Smooth muscle cell of the brain vasculature (primary cell): ENCODE results near the gene MPPED1.

Source experiments
- DNase-seq: peaks from one replicate; pipeline ENCODE4 v3.0.0-alpha.2; 2012; ENCODE audit warnings: low read depth, low spot score

The MPPED1 gene

GRCh38 chr22:43411040-43411868 is 560 bp upstream of the MPPED1 start:
- DNase-seq, result no peak

DNA sequence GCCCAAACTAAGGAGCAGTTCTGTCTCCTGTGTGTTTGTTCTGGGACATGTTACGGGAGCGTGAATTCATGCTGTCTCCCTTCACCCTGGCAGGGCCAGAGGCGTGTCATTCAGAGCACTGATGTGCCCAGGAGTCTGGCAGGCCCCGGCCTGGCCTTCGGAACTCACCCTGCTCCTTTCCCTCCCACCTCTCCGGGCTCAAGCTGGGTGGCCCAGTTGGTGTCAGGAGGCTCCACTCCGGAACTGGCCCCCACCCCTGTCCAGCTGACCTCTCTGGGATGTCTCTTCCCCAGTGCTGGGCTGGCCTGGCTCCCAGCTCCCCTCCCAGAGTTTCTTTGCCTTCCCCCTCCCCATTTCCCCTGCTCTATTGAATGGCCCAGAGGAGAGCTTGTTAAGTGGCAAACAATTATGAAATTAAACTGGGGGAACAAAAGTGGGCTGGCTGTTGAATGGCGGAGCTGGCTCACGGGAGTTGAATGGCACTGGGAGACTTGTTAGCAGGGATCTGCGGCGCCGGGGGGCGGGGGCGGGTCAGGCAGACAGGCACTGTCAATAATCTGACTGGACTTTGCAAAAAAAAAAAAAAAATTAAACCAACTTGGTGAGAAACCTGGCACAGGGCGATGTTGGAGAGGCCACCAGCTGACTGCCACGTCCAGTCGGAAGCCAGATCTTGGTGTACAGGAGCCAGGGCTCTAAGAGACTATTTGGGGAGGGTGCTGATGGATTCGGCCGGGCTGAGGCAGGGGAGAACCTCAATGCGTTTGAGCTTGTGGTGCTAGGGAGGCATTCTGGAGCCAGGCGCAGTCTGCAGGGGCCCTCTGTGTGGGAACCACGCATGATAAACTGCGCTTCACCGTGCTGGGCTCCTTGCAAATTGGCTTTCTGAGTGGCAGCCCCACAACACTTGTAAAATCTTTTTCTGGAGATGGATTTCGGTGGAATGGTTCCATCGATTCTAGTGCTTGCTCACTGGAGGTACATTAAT is 1.3 kb downstream of the MPPED1 start:
- DNase-seq, result no peak

- no peak for DNase-seq
Measured at GRCh38 chr22:43413826-43414225, 2.0 kb downstream of the MPPED1 start.

GRCh38 chr22:43415681-43416080 is 3.9 kb downstream of the MPPED1 start:
- DNase-seq, result no peak

DNA sequence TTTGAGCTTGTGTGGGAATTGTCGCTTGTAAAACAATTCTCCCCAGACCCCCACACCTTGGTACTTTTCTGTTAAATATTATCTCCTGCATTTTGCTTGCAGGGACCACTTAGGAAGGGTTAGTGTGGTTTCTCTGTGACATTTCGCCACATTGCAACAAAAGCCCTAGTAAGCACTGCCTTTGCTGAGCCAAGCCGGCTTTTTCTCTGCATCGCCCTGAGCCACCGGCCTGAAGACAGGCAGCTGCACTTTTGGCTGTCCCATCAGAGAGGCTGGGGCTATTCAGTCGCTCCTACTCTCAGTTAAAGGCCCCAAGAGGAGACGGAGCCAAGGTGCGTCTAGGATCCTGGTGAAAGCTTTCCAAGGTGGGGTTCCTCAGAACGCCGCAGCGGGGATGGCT is 5.7 kb downstream of the MPPED1 start:
- DNase-seq, result no peak

DNA sequence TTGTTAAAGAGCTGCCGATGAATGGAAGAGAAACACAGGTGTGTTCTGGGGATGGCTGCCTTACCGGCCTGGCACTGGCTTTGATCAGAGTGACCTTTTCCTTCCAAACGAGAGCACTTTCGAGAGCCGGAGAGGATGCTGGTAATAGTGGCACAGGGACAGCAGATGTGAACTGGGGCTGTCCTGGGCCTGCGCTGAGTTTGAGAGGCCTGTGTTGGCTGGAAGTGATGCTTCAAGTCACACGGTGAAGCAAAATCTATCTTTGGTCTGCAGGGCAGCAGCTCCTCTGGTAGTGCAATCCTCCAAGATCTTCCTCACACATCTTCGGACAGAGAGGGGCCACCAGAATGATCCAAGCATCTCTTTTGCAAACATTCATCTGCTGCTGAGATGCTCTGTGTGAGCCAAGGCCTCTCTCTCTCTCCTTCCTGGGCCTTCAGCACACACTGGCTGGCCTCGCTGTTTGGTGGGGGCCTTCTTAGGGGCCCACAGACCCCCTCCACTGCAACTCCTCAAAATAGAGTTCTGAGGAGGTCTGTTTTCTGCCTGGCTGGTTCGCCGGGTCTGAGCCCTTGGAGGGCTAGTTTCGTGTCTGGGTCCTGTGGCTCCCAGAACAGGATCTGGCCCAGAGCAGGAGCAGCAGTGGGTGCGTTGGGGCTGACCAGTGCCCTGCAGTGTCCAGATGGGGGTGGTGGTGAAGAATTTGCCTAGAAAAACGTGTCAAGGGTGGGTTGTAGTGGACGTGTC is 6.4 kb downstream of the MPPED1 start:
- no peak for DNase-seq

DNA sequence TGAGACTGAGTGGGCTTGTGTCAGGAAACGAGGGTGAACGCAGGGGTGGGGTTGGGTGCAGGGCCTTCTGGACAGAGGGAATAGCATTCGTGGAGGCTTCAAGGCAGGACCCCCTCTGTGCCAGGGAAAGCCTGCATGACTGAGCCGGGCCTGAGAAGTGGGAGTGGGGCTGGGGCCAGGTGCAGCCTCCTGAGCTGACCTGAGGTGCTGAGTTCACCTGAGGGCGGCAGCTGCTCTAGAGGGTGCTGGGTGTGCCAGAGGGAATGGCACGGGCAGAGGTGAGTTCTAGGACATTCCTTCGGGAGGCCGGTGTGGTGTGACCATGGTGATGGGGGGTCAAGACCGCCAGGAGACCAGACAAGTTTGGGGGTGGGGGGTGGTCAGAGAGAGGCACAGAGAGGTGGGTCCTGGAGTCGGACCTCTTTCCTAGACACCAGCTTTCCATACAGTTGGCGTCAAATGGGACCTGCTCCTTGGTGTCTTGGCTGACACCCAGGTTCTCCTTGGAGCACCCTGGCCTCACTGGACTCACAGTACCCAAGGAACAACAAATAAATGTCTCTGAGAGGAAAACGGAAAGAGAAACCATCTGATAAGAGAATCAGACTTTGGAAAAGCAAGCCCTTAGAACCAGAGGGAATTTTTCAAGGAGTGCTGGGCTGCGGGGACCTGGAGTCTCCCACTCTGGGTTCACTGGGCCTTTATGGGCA is 7.7 kb downstream of the MPPED1 start:
- DNase-seq, result no peak

DNA sequence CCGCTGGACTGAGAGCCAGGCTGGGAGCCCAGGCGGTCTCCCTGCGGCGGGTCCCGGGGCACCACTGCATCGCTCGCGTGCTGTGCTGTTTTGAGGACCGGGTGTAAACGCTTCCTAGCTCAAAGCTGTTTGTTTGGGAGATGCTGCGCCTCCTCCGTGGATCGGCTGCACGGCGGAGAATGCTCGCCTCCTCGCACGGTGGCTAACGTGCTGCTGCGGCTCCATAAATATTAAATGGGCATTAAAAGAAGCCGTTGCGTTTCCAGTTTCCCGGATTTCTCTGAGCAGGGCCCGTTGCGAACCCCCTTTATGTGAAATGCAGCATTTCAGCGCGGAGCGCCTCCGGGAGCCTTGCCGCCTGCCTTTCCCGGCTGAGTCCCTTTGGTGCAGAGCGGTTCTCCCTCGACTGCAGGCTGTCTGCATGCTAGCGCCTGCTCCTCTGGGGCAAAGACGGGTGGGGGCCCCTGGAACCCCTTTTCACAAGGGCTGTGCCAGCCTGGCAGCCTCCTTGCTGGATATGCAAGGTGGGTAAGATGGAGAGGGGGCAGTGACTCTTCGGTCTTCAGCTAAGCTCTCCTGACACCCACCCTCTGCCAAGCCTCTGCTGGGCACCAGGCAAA is 9.3 kb downstream of the MPPED1 start:
- DNase-seq, result no peak

DNA sequence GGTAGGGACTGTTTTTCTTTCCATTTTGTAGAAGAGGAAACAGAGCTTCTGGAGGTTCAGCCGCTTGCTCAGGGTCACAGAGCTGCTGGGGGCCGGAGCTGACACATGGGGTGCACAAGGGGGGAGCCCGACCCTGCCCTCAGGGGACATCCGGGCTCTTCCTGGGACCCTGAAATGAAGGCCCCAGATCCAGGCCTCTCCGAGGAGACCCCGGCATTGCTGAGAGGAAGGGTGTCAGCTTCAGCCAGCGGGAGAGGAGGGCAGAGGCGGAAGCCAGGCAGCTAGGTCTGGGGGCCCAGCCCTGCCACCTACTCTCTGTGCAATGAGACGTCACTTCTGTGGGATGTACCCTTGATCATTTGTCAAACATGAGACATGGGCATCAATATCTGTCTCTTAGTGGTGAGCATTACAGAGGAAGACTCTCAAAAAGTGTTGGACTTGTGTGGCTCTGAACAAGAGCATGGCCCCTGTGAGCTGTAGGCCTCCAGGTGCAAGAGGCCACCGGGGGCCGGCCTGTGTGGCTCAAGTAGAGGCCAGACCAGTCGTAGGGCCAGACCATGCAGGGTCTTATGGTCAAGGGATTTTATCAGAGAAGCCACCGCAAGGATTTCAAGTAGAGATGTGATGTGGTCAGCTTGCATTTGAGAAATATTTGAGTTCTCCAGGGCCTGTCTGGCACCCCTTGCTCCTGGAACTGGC is 10.3 kb downstream of the MPPED1 start:
- no peak for DNase-seq

DNA sequence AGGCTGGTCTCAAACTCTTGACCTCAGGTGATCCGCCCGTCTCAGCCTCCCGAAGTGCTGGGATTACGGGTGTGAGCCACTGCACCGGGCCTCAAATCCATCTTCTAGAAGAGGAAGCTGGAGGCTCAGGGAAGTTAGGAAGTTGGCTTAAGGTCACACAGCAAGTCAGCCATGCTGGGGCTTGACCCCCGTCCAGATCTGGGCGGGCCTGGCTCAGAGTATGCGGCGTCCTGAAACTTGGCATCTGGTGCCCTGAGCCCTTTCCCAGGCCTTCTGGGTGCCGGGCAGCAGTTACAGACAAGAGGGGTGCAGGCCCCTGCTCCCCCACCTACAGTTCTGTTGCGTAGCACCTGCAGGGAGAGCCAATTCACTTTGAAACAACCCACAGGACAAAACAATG is 11.2 kb downstream of the MPPED1 start:
- DNase-seq, result no peak

DNA sequence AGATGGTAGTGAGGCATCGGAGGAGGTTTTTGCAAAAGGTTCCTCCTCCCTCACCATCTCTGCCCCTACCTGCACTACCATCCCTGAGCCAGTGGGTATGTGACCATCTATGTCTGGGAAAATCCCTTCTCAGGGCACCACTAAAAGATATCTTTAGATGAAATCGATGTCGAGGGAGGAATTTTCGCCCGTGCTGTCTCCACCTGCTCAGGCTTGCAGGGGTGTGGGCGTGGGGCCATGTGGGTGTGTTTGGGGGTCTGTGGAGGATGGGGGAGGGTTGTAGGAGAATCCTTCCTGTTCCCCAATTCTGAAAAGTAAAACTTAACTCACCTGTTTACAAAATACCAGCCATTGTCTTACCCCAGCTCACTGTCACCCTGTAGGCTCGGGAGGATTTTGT is 12.4 kb downstream of the MPPED1 start:
- no peak for DNase-seq

DNA sequence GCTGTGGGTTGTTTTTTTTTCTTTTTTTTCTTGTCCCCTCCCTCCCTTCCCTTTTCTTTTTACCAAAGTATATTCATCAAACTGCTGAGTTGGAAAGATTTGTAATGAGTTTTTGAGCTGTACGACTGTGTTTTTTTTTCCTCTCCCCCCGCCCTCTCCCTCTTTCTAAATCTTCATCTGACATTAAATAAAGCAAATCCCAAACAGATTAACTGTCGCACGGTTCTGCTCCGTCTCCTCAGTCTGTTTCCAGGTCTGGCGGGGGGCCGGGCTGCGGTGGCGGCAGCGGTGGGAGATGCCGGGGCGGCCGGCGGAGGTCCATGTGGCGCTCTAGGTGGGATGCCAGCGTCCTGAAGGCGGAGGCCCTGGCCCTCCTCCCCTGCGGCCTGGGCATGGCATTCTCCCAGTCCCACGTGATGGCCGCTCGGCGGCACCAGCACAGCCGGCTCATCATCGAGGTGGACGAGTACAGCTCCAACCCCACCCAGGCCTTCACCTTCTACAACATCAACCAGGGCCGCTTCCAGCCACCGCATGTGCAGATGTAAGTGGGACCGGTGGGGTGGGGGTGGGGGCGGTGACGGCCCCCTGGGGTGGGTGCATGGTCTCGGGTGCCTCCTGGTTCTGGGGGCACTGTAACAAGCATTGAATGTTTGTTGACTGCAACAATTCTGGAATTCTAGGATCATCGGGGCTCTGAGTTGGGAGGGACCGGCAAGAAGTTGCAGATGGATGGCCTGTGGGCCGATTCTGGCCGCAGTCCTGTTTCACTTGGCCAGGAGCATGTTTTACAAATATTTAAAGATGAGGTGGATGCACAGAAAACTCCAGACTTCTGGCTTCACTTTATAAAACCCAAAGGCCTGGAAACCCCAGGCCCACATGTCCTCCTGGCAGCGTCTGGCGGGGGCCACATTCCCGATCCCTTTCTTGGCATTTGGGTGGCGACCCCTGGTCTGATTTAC is 13.1 kb downstream of the MPPED1 start:
- no peak for DNase-seq

GRCh38 chr22:43425976-43426785 is 14.4 kb downstream of the MPPED1 start:
- no peak for DNase-seq

DNA sequence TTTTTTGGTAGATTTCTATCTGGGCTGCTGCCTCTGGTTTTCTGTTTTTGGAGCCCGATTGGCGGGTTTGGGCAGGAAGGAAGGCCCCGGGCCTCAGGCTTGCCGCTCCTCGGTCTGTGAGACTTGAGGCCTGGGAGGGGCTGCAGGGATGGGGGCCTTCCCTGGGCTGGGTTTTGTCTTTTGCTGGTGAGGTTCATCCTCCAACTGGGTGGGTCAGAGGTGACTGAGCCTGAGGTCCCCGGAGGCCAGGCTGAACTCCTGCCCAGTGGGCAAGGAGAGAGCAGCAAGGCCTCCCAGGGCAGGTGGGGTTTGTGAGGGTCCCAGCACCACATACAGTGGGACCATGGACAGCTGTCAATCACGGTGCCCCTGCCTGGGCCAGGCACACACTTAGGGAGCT is 15.0 kb downstream of the MPPED1 start:
- DNase-seq, result no peak

GRCh38 chr22:43427296-43428004 is 15.6 kb downstream of the MPPED1 start:
- DNase-seq, result no peak

DNA sequence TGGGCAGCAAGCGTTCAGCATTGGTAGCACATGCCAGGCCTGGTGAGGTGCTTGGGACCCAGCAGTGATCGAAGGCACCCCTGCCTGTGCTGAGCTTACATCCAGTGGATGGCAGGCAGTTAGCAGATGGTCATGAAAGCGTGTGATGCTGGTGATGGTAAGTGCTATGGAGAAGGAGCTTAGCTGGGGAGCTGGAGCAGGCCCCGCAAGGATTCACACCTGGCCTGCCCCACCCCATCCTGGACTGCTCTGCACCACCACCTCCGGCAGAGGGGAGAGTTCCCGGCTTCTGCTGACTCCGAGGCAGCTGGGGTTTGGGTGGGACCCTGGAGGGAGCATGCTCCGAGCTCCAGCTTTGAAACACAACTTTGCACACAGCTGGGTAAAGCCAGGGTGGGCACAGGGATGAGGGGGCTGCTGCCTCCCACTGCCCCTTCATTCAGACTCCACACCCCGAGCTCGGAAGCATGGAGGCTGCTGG is 16.2 kb downstream of the MPPED1 start:
- no peak for DNase-seq

- no peak for DNase-seq
Measured at GRCh38 chr22:43428521-43428920, 16.7 kb downstream of the MPPED1 start.
